Measurements from ENCODE around the gene CELF2.

Gene CELF2

DNA sequence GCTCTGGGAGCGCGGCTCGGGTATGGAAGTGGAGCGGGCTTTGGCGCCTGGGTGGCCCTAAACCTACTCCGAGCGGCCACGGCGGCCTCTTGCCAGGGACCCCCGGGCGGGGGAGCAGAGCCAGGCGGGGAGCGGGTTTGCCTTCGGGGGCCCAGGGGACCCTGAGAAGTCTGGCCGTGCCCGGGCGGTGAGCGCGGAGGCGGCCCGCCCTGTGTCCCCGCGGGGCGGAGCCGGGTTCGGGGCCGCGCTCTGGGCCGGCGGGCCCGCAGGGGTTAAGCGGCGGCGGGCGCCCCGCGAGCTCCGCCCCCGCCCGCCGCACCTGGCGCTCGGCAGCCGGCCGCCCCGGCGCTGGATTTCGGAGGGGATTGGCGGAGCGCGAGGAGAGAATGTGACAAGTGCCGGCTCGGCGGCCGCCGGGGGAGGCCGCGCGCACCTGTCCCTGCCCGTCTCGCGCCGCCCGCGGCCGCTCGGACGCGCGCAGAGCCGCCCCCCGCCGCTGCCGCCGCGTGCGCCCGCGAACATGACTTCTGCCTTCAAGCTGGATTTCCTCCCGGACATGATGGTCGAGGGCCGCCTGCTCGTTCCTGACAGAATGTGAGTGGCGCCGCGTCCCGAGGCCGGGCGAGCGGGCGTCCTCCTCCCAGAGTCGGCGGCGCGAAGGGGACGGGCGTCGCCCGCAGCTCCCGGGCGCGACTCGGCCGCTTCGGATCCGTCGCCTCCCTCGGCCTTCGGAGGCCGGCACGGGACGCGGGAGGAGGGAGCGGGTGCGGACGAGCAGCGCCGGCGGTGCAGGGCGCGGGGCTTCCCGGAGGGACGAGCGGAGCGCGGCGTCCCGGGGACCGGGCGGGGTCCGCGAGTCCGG is at the start of gene CELF2:
Gene CELF2 (plus strand): TSS at position 303 of the 862 bp plus-strand sequence. CDS start 218 bp downstream, at position 521.
- Histone ChIP-seq H3K4me1 (ENCODE audit: control insufficient read depth in 2 of 2, insufficient read depth in 2 of 2, low read length in 2 of 2) (peaks cover 19 to 21% of the 10 kb centered on the region in 2 donors), H3K9ac (ENCODE audit: low read depth in 1 of 2, low read length in 2 of 2) (peak within 1 kb of the TSS; percentile 61 to 84)

DNA sequence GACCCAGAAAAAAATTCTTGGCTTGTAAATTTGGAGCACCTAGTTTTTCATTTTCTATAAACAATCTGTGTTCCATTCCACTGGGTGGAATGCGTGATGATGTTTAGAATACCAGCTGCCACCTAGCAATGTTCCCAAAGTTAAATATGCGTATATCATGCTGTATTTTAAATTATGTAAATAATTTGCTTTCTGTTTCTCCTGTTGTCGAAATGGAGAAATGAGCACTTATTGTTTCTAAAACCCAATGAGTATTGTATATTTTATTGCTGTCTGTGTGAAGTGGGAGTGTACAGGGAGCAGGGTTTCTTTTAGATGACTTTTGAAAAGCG is 49.4 kb upstream of the CELF2 start:
- Histone ChIP-seq H3K27ac (ENCODE audit: low read depth in 2 of 2, low read length in 2 of 2) (no peak overlapping the region), H3K4me1 (ENCODE audit: control insufficient read depth in 2 of 2, insufficient read depth in 2 of 2, low read length in 2 of 2) (no peaks in the 10 kb centered on the region), H3K9me3 (ENCODE audit: control insufficient read depth in 2 of 2, low read length in 2 of 2) (no peaks in the 10 kb centered on the region)

More for the DNA sequence above, at the start of gene CELF2:
- Histone ChIP-seq H3K9me3 (ENCODE audit: control insufficient read depth in 2 of 2, low read length in 2 of 2) (no peaks in the 10 kb centered on the region), H3K36me3 (ENCODE audit: control insufficient read depth in 2 of 2, insufficient read depth in 2 of 2, low read length in 2 of 2) (no peaks in the 10 kb centered on the region), H3K27ac (ENCODE audit: low read depth in 2 of 2, low read length in 2 of 2) (peak within 1 kb of the TSS; percentile 81), H3K4me3 (ENCODE audit: low read length in 2 of 2) (peak within 1 kb of the TSS; percentile 77 to 78), H3K27me3 (ENCODE audit: control insufficient read depth in 2 of 2, insufficient read depth in 2 of 2, low read length in 2 of 2) (no peaks in the 10 kb centered on the region)

DNA sequence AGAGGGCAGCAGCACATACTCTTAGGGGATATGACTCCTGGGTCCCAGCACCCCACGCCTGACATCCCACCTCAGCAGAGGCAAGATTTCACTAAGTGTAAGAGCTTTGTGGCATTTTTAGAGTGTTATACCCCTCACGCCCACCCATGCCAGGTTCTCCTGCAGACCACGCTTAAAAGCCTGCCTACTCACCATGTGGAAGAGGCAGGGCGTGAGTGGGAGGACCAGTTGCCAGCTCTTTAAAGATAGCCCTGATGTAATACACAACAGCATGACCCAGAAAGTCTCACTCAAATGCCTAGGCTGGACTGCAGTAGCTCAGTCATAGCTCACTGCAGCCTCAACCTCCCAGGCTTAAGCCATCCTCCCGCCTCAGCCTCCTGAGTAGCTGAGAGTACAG is 44.4 kb upstream of the CELF2 start:
- Histone ChIP-seq H3K36me3 (ENCODE audit: control insufficient read depth in 2 of 2, insufficient read depth in 2 of 2, low read length in 2 of 2) (no peaks in the 10 kb centered on the region), H3K4me1 (ENCODE audit: control insufficient read depth in 2 of 2, insufficient read depth in 2 of 2, low read length in 2 of 2) (no peaks in the 10 kb centered on the region)

More for the DNA sequence above, 49.4 kb upstream of the CELF2 start:
- H3K9ac ChIP-seq (ENCODE audit: low read depth in 1 of 2, low read length in 2 of 2) = no peak overlapping the region
- H3K36me3 ChIP-seq (ENCODE audit: control insufficient read depth in 2 of 2, insufficient read depth in 2 of 2, low read length in 2 of 2) = no peaks in the 10 kb centered on the region
- H3K27me3 ChIP-seq (ENCODE audit: control insufficient read depth in 2 of 2, insufficient read depth in 2 of 2, low read length in 2 of 2) = no peaks in the 10 kb centered on the region
- H3K4me3 ChIP-seq (ENCODE audit: low read length in 2 of 2) = no peak overlapping the region

DNA sequence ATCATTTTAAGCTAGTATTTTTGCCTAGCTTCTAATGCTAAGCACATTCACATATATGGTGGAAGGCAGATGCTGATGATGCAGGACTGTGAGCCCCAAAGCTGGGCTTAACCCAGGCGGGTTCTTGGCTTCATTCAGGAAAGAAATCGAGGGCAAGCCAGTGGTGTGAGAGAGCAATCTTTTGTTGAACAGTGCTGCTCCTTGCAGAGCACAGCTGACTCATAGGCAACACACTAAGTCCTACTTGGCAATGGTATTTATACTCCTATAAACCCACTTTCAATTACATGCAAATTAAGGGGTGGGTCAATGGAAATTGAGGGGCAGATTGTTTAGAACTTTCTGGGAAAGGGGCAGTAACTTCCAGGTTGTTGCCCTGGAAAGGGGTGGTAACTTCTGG is 42.0 kb upstream of the CELF2 start:
- H3K9ac ChIP-seq (ENCODE audit: low read depth in 1 of 2, low read length in 2 of 2) = no peak overlapping the region
- no peak overlapping the region for H3K4me3 ChIP-seq (ENCODE audit: low read length in 2 of 2)
- H3K36me3 ChIP-seq (ENCODE audit: control insufficient read depth in 2 of 2, insufficient read depth in 2 of 2, low read length in 2 of 2) = no peaks in the 10 kb centered on the region
- H3K9me3 ChIP-seq (ENCODE audit: control insufficient read depth in 2 of 2, low read length in 2 of 2) = no peaks in the 10 kb centered on the region
- H3K27me3 ChIP-seq (ENCODE audit: control insufficient read depth in 2 of 2, insufficient read depth in 2 of 2, low read length in 2 of 2) = no peaks in the 10 kb centered on the region
- H3K4me1 ChIP-seq (ENCODE audit: control insufficient read depth in 2 of 2, insufficient read depth in 2 of 2, low read length in 2 of 2) = no peaks in the 10 kb centered on the region
- no peak overlapping the region for H3K27ac ChIP-seq (ENCODE audit: low read depth in 2 of 2, low read length in 2 of 2)

More for the DNA sequence above, 44.4 kb upstream of the CELF2 start:
- Histone ChIP-seq H3K27ac (ENCODE audit: low read depth in 2 of 2, low read length in 2 of 2) (no peak overlapping the region), H3K9ac (ENCODE audit: low read depth in 1 of 2, low read length in 2 of 2) (no peak overlapping the region), H3K27me3 (ENCODE audit: control insufficient read depth in 2 of 2, insufficient read depth in 2 of 2, low read length in 2 of 2) (no peaks in the 10 kb centered on the region), H3K9me3 (ENCODE audit: control insufficient read depth in 2 of 2, low read length in 2 of 2) (no peaks in the 10 kb centered on the region), H3K4me3 (ENCODE audit: low read length in 2 of 2) (no peak overlapping the region)

DNA sequence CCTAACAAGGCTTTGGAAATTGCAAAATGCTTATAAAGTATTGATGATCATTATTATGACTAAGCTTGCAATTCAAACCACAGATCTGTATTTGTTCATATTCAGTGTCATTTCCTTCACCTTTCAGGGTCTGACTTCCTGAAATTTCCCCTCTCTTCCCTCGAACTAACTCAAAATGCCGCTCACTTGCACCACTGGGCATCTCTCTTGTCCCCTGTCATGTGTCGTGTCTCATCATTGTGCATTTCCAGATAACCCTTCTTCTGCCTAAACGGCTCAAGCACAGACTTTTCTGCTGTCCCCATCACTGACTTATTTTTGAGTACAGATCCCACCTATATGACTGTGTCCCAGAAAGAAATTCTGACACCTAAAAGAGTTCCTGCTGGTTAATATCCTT is 41.0 kb upstream of the CELF2 start:
- no peaks in the 10 kb centered on the region for H3K36me3 ChIP-seq (ENCODE audit: control insufficient read depth in 2 of 2, insufficient read depth in 2 of 2, low read length in 2 of 2)
- H3K4me1 ChIP-seq (ENCODE audit: control insufficient read depth in 2 of 2, insufficient read depth in 2 of 2, low read length in 2 of 2) = no peaks in the 10 kb centered on the region
- H3K27me3 ChIP-seq (ENCODE audit: control insufficient read depth in 2 of 2, insufficient read depth in 2 of 2, low read length in 2 of 2) = no peaks in the 10 kb centered on the region
- H3K9me3 ChIP-seq (ENCODE audit: control insufficient read depth in 2 of 2, low read length in 2 of 2) = no peaks in the 10 kb centered on the region
- H3K27ac ChIP-seq (ENCODE audit: low read depth in 2 of 2, low read length in 2 of 2) = no peak overlapping the region
- H3K9ac ChIP-seq (ENCODE audit: low read depth in 1 of 2, low read length in 2 of 2) = no peak overlapping the region
- H3K4me3 ChIP-seq (ENCODE audit: low read length in 2 of 2) = no peak overlapping the region

DNA sequence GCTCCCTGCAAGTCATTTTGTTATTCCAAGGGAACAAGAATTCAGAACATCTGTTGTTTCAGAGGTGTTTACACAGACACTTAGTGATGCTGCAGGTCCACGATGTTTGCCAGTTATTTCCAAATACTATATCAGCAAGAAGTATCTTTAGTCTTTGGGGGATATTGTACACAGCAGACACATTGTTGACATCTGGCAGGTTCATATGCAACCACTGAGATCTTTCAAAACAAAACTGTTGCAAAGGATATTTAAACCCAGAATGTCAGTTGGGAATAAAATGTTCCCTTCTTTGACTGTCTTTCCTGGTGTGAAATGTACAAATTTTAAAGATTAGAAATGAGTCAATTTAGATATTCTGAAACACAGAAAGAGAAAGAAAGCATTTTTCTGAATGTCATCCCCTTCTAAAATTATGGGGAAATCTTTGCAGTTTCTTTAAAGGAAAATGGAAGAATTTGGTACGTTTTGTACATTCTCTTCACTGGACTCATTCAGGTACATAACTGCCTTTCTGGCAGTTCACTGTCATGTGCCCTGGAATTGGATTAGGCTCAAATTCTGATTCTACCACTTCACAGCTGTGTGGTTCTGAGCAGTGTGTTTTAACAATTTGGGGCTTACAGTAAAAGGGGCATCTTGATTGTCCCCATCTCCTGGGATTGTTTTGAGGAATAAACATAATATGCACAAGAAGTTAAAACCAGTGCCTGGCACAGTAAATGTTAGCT is 40.3 kb upstream of the CELF2 start:
- H3K27me3 ChIP-seq (ENCODE audit: control insufficient read depth in 2 of 2, insufficient read depth in 2 of 2, low read length in 2 of 2) = no peaks in the 10 kb centered on the region
- H3K27ac ChIP-seq (ENCODE audit: low read depth in 2 of 2, low read length in 2 of 2) = no peak overlapping the region
- H3K4me3 ChIP-seq (ENCODE audit: low read length in 2 of 2) = no peak overlapping the region
- no peaks in the 10 kb centered on the region for H3K4me1 ChIP-seq (ENCODE audit: control insufficient read depth in 2 of 2, insufficient read depth in 2 of 2, low read length in 2 of 2)
- H3K36me3 ChIP-seq (ENCODE audit: control insufficient read depth in 2 of 2, insufficient read depth in 2 of 2, low read length in 2 of 2) = no peaks in the 10 kb centered on the region
- H3K9me3 ChIP-seq (ENCODE audit: control insufficient read depth in 2 of 2, low read length in 2 of 2) = no peaks in the 10 kb centered on the region
- no peak overlapping the region for H3K9ac ChIP-seq (ENCODE audit: low read depth in 1 of 2, low read length in 2 of 2)

DNA sequence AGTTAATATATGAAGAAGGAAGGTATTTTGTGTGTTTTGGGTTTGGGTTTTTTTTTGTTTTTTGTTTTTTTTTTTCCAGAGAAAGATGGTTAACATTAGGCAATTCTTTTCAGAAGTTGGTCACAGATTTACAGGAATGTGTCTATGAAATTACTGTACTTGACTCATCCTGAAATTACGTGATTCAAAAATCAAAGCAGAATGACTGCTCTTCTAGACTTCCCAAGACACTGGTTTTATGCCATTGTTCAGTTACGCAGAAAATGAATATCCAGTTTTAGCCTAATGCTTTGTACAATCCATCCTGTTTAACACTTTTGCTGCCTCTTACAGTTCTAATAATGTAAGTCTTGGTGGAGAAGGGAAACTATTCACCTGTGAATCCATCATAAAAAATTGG is 39.7 kb upstream of the CELF2 start:
- Histone ChIP-seq H3K36me3 (ENCODE audit: control insufficient read depth in 2 of 2, insufficient read depth in 2 of 2, low read length in 2 of 2) (no peaks in the 10 kb centered on the region), H3K9me3 (ENCODE audit: control insufficient read depth in 2 of 2, low read length in 2 of 2) (no peaks in the 10 kb centered on the region), H3K4me3 (ENCODE audit: low read length in 2 of 2) (no peak overlapping the region), H3K9ac (ENCODE audit: low read depth in 1 of 2, low read length in 2 of 2) (no peak overlapping the region), H3K4me1 (ENCODE audit: control insufficient read depth in 2 of 2, insufficient read depth in 2 of 2, low read length in 2 of 2) (no peaks in the 10 kb centered on the region), H3K27me3 (ENCODE audit: control insufficient read depth in 2 of 2, insufficient read depth in 2 of 2, low read length in 2 of 2) (no peaks in the 10 kb centered on the region), H3K27ac (ENCODE audit: low read depth in 2 of 2, low read length in 2 of 2) (no peak overlapping the region)

DNA sequence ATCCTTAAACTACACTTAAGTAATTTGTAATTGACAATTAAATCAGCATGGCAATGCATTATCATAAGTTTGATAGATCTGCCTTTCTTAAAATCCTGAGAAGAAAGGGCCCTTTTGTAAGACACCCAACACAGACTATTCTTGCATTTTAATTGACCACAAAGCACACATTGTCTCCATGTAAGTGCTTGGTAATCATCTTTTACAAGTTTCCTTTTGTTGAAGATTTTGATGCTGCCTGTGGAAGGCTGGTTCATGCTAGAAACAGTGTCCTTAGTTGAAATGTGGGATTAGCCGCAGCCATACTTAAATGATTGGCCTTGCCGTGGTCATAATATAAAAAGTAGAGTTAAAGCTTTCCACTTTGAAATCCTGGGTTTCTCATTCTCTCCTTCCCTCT is 32.3 kb upstream of the CELF2 start:
- Histone ChIP-seq H3K4me1 (ENCODE audit: control insufficient read depth in 2 of 2, insufficient read depth in 2 of 2, low read length in 2 of 2) (no peaks in the 10 kb centered on the region), H3K9me3 (ENCODE audit: control insufficient read depth in 2 of 2, low read length in 2 of 2) (no peaks in the 10 kb centered on the region), H3K4me3 (ENCODE audit: low read length in 2 of 2) (no peak overlapping the region), H3K9ac (ENCODE audit: low read depth in 1 of 2, low read length in 2 of 2) (no peak overlapping the region), H3K27ac (ENCODE audit: low read depth in 2 of 2, low read length in 2 of 2) (no peak overlapping the region), H3K36me3 (ENCODE audit: control insufficient read depth in 2 of 2, insufficient read depth in 2 of 2, low read length in 2 of 2) (no peaks in the 10 kb centered on the region), H3K27me3 (ENCODE audit: control insufficient read depth in 2 of 2, insufficient read depth in 2 of 2, low read length in 2 of 2) (no peaks in the 10 kb centered on the region)

DNA sequence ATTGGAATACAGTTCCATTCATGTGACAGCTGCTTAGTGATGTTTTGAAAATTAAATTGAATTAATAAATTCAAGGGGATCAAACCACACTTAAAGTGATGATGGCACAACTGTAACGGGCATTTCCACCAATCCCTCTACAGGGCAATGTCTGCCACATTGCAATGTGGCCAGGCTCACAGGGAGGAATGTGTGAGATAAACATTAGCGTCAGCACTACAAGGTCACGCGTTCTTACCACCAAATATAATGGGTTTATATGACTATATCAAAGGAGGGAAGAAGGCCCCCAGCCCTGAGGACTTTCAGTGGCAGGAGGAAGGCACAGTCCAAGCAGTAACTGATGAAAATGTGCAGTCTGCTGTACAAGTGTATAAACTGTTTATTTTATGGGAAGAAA is 31.1 kb upstream of the CELF2 start:
- H3K4me3 ChIP-seq (ENCODE audit: low read length in 2 of 2) = no peak overlapping the region
- no peak overlapping the region for H3K9ac ChIP-seq (ENCODE audit: low read depth in 1 of 2, low read length in 2 of 2)
- H3K9me3 ChIP-seq (ENCODE audit: control insufficient read depth in 2 of 2, low read length in 2 of 2) = no peaks in the 10 kb centered on the region
- H3K27me3 ChIP-seq (ENCODE audit: control insufficient read depth in 2 of 2, insufficient read depth in 2 of 2, low read length in 2 of 2) = no peaks in the 10 kb centered on the region
- H3K27ac ChIP-seq (ENCODE audit: low read depth in 2 of 2, low read length in 2 of 2) = no peak overlapping the region
- H3K36me3 ChIP-seq (ENCODE audit: control insufficient read depth in 2 of 2, insufficient read depth in 2 of 2, low read length in 2 of 2) = no peaks in the 10 kb centered on the region
- no peaks in the 10 kb centered on the region for H3K4me1 ChIP-seq (ENCODE audit: control insufficient read depth in 2 of 2, insufficient read depth in 2 of 2, low read length in 2 of 2)

DNA sequence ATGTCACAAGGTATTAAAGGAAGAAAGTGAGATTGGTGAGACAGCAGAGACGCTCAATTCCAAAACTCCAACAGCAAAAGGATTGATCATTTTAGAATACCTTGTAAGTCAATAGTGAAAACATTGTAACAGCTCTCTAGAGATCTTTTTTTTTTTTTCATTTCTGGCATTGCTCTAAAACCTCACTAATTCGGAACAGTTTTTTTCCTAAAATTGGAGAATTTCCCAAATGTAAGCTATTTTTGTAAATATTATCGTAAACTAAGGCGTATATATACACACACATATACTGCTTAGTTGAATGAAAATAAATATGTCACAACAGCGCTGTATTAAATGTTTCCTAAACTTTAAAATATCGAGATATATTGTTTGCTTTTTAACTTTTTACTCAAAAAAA is 30.6 kb upstream of the CELF2 start:
- Histone ChIP-seq H3K9ac (ENCODE audit: low read depth in 1 of 2, low read length in 2 of 2) (no peak overlapping the region), H3K27ac (ENCODE audit: low read depth in 2 of 2, low read length in 2 of 2) (no peak overlapping the region), H3K4me1 (ENCODE audit: control insufficient read depth in 2 of 2, insufficient read depth in 2 of 2, low read length in 2 of 2) (no peaks in the 10 kb centered on the region), H3K4me3 (ENCODE audit: low read length in 2 of 2) (no peak overlapping the region), H3K27me3 (ENCODE audit: control insufficient read depth in 2 of 2, insufficient read depth in 2 of 2, low read length in 2 of 2) (no peaks in the 10 kb centered on the region), H3K9me3 (ENCODE audit: control insufficient read depth in 2 of 2, low read length in 2 of 2) (no peaks in the 10 kb centered on the region), H3K36me3 (ENCODE audit: control insufficient read depth in 2 of 2, insufficient read depth in 2 of 2, low read length in 2 of 2) (no peaks in the 10 kb centered on the region)

All from mucosa of rectum (tissue), 2 donors.